ENCODE results near the gene LYPD6B.

The LYPD6B gene

DNA sequence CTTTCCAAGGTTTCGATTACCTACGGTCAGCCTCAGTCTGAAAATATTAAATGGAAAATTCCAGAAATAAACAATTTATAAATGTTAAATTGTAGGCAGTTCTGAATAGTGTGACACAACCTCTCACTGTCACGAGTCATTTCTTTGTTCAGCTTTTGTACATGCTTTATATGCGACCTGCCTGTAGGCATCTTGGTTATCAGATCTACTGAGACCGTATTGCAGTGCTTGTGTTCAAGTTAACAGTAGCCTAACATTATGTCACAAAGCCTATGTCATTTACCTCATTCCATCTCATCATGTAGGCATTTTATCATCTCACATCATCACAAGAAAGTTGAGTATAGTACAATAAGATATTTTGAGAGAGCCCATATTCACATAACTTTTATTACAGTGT is 77.3 kb downstream of the LYPD6B start:
- TF ChIP-seq, protein P1, sequence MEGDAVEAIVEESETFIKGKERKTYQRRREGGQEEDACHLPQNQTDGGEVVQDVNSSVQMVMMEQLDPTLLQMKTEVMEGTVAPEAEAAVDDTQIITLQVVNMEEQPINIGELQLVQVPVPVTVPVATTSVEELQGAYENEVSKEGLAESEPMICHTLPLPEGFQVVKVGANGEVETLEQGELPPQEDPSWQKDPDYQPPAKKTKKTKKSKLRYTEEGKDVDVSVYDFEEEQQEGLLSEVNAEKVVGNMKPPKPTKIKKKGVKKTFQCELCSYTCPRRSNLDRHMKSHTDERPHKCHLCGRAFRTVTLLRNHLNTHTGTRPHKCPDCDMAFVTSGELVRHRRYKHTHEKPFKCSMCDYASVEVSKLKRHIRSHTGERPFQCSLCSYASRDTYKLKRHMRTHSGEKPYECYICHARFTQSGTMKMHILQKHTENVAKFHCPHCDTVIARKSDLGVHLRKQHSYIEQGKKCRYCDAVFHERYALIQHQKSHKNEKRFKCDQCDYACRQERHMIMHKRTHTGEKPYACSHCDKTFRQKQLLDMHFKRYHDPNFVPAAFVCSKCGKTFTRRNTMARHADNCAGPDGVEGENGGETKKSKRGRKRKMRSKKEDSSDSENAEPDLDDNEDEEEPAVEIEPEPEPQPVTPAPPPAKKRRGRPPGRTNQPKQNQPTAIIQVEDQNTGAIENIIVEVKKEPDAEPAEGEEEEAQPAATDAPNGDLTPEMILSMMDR (IDR thresholded peaks at IDR 0.05; ENCODE audit: low read depth, low read length, missing control alignments): no peak
- DNase-seq (ENCODE audit: low read depth): no peak
- no peak overlapping the region for H3K4me3 ChIP-seq (ENCODE audit: low read depth, low read length)

DNA sequence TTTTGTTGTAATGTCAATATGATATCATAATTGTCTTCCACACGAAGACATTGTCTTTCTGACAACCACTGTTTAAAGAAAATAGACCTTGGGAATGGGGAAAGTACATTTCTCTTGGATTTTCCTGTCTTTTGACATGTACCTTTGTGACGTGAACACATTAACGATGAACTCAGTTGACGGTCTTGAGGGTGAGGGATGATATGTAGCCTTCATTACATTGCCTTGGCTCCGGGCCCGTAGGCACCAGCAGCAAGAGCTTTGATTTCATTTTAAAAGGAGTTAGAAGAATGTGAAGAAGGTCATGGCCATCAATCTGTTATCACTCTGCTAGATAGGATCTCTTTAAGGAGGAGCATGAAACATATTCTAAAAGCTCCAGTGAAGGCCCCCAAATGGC is 80.9 kb downstream of the LYPD6B start:
- no peak for DNase-seq (ENCODE audit: low read depth)
- TF ChIP-seq, protein P1 (IDR thresholded peaks at IDR 0.05; ENCODE audit: low read depth, low read length, missing control alignments): no peak
- H3K4me3 ChIP-seq (ENCODE audit: low read depth, low read length): no peak overlapping the region

DNA sequence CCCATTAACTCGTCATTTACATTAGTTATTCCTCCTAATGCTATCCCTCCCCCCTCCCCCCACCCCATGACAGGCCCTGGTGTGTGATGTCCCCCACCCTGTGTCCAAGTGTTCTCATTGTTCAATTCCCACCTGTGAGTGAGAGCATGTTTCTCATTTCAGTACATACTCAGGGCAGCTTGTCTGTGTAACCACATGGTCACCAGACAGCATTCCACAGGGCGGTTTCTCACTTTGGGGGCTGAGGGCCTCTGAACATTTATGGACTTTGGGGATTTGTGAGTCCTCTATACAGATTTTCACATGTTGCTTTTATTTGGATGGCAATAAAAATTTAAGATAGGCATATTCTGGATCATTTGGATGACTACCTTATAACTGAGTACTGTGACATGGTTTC is 84.0 kb downstream of the LYPD6B start:
- H3K4me3 ChIP-seq (ENCODE audit: low read depth, low read length): no peak overlapping the region
- no peak for DNase-seq (ENCODE audit: low read depth)
- TF ChIP-seq, protein P1 (IDR thresholded peaks at IDR 0.05; ENCODE audit: low read depth, low read length, missing control alignments): no peak

DNA sequence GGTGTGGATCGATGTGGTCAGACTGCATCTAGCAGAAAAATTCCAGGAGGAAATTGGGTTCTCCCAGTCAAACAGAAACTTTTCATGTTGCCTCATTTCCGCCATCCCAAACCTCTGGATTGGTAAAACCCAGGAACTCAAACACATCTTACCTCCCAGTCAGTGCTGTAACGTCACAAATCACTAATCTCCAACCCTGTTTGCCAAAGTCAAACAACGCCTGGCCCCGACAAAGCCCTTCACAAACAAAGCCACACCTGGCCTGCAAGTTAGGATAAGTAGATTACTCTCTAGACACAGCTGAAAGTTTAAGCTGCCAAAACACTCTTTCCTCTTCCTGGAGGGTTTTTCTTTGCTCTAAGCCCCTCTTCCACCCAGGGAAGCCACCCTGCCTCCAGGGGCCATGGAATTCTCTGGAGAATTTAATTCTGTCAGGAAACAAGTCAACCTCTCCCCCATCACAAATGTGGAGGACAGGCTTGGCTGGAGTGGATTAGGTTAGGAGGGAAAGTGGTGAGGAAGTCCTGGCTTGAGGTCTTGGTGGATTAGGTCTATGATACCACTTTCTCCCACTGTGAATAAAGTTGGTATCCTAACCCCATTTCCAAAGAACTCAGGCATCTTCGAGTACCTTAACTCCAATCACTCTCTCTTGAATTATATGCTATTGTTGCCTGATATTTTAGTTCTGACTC is 86.7 kb downstream of the LYPD6B start:
- no peak for DNase-seq (ENCODE audit: low read depth)
- TF ChIP-seq, protein P1 (IDR thresholded peaks at IDR 0.05; ENCODE audit: low read depth, low read length, missing control alignments): no peak

DNA sequence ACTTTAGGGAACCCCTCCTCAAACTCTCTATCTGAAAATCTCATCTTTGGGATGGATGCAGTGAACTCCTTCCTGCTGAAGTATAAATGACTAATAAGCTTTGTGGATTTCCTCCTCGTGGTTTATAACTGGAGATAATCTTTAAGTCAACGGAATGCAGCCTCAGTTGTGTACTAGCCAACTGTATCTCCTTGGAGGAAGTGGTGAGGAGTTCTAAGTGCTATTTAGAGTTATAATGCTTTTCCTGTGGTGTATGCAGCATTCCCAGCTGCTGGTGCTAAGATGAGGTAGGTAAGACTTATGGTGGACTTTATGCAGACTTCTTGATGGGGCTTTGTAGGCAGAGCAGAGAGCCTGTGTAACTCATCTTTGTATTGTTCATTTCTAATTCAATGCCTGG is 90.9 kb downstream of the LYPD6B start:
- no peak overlapping the region for H3K4me3 ChIP-seq (ENCODE audit: low read depth, low read length)
- TF ChIP-seq, protein P1 (IDR thresholded peaks at IDR 0.05; ENCODE audit: low read depth, low read length, missing control alignments): no peak
- no peak for DNase-seq (ENCODE audit: low read depth)

More for the DNA sequence above, 86.7 kb downstream of the LYPD6B start:
- no peak overlapping the region for H3K4me3 ChIP-seq (ENCODE audit: low read depth, low read length)

DNA sequence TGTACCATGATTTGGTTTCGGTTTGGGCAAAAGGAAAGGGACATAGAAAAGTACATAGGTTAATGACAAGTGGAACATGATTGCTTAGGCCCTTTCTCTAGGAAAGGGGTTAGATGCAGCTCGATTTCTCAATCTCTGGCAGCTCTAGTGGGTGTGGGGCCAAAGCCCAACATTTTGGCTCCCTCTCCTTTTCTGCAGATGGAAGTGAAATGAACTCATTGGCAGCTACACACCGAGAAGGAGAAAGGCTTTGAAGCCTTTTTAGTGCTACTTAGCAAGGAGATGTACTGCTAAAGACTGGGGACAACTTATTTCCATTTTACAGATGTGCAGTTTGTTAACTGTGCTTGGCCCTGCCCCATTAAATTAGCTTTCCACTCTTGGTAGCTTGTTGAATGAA is 93.8 kb downstream of the LYPD6B start:
- no peak for DNase-seq (ENCODE audit: low read depth)
- TF ChIP-seq, protein P1 (IDR thresholded peaks at IDR 0.05; ENCODE audit: low read depth, low read length, missing control alignments): no peak
- H3K4me3 ChIP-seq (ENCODE audit: low read depth, low read length): no peak overlapping the region

DNA sequence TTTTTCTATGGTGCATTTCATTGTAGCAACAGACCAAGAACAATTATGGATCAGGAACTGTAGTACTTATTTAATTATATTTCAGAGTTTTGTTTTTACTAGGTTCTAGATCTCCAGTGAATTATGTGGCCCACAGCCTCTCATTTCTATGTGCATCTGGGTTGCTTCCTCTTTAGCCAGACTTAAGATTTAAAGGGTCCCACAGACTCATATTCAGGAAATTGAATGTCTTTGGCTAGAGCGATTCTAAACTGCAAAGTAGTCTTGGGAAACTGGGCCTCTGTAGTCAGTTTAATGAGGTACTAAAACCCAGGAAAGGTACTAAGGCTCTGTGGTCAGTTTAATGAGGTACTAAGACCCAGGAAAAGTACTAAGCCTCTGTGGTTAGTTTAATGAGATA is 94.4 kb downstream of the LYPD6B start:
- TF ChIP-seq, protein P1 (IDR thresholded peaks at IDR 0.05; ENCODE audit: low read depth, low read length, missing control alignments): no peak
- no peak for DNase-seq (ENCODE audit: low read depth)

More for the DNA sequence above, 94.4 kb downstream of the LYPD6B start:
- no peak overlapping the region for H3K4me3 ChIP-seq (ENCODE audit: low read depth, low read length)
